NCI-H748 treated with DMSO at 0.1 percent for 48 hours (cell line): ENCODE measurements around the gene CITED2.
"Not testable (repeated sequence)": the region's sequence is repeated elsewhere in the genome, so short reads cannot be mapped to it uniquely, and the experiment has no call there.

Experiments
- DNase-seq: peaks from one replicate; lab custom pipeline; 2025; lab: John Stamatoyannopoulos, UW

CITED2 gene, protein sequence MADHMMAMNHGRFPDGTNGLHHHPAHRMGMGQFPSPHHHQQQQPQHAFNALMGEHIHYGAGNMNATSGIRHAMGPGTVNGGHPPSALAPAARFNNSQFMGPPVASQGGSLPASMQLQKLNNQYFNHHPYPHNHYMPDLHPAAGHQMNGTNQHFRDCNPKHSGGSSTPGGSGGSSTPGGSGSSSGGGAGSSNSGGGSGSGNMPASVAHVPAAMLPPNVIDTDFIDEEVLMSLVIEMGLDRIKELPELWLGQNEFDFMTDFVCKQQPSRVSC

GRCh38 chr6:139374357-139375225, at the start of gene CITED2:
CITED2 (minus strand) TSS chr6:139374648; CDS start chr6:139373944, 704 bp downstream.
- DNase-seq = peak; percentile 59

DNA sequence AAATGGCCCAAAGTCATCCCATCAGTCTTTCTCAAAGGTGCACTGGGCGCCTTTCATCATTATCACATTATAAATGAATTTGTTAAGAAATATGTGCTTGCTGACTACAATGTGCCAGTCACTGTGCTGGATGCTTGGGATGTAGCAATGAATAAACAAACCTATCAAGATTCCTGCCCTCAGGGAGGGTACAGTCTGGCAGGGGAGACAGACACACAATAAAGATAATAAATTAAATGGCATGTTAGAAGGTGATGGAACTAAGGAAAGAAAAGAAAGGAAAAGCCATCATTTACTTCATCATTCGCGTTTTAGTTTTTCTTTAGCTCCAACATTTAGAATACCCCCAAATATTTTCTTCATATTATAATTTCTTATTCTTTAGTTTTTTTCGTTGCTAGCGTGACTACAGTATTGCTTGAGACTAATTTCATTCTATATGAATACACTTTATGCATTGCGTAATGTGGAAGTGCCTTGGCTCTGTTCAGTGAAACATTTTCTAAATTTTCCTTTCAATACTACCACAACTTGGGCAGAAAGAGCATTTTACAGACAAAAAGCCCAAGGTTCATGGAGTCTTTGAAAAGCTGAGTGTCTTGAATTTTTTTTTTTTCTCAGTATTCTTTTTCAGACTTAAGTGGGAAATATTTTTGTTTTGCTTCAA, 48.7 kb upstream of the CITED2 start:
- no peak for DNase-seq

- no peak for DNase-seq
Measured at GRCh38 chr6:139422105-139423036, 47.9 kb upstream of the CITED2 start.

DNA sequence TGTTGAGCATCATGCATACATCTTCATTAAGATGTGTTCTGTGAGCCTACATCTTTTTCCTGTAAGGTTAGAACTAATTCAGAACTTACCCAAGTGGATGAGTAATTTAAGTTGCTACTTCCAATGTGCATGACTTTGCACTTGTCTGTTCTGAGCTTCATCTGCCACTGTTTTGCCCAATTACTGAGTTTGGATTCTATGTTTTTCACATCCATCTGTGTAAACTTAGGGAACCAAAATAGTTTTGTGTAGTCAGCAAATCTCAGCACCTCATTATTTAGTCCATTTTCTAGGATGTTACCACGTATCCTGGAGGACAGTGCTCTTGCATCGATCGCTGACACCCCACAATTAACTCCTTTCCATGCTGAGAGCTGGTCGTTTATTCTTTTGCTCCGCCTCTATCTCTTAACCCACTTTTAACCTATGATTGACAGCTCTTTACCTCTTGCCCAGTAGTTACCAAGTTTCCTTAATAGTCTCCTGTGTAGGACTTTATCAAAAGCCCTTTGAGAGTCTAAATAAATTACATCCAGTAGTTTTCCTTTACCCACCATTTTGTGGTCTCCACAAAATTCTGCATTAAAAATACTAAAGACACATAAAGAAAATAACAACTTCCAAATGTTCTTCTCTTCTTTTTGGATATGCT, 44.2 kb upstream of the CITED2 start:
- no peak for DNase-seq

DNA sequence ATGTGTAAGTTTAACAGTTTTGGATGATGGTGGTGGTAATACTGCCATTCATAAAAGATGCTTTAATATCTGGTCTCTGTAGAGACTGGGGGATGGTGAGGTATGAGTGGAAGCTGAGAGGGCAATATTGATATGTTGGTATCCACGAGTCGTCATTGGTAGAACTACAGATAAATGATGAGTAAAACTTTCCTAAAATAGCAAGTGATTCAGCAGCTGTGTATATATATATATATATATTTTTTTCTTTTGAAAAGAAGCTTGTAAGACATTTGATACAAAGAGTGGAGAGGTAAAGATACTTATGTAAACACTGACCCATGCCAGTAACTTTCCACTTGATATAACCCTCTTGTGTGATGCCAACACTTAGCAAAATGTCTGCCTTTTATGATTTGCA, 41.7 kb upstream of the CITED2 start:
- no peak for DNase-seq

- DNase-seq = no peak
Measured at GRCh38 chr6:139415365-139415764, 40.9 kb upstream of the CITED2 start.

- not testable (repeated sequence) for DNase-seq
Measured at GRCh38 chr6:139412103-139412502, 37.7 kb upstream of the CITED2 start.

DNA sequence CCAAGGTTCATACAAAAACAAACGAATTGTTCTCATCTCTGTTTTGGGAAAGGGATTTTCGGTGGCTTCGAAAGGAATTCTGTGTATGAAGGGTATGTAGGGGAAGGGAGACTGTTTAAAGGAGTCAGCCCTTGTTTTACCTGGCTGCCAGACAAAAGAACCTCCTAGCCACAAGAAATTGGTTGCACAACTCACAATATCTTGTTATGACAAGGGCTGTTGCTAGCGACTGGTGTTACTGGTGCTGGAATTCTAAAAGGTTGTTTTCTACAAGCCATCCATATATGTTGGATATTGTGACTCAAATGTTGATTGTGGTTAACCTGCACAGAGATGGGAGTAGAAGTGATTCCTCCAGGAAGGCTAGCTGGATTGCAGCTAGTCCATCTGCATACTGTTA, 34.6 kb upstream of the CITED2 start:
- DNase-seq = no peak

GRCh38 chr6:139407718-139408222, 33.3 kb upstream of the CITED2 start:
- DNase-seq = no peak

DNA sequence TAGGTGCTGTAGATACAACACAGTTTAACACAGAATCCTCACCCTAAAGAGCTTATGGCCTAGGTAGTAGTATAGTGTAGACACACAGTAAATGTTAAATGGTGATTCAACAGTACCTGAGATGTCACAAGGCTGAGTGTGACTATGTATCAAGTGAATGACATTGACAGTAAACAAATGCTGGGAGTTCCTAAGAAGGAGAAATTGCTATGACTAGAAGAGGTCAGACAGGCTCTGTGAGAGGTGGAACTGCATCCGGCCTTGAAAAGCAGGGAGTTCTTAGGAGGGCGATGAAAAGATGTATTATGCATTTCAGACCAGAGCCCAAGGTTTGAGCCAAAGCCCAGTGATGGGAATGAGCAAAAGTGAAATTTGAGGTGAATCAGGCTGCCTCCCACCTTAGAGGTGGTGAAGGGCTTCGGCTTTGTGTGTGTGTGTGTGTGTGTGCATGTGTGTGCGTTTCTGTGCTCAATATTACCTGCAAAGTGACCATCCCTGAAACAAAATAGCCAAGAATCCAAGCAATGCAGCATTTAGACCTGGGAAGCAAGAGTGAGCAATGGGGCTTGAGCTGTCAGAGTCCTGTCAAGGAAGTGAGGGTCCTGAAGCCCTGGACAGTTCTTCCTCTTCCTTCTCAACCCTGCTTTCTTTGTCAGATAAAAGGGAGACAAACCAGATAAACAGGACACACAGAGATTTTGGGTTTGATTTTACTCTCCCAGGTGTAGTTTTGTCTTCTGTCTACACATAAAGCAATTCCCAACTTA, 32.3 kb upstream of the CITED2 start:
- DNase-seq = no peak

DNA sequence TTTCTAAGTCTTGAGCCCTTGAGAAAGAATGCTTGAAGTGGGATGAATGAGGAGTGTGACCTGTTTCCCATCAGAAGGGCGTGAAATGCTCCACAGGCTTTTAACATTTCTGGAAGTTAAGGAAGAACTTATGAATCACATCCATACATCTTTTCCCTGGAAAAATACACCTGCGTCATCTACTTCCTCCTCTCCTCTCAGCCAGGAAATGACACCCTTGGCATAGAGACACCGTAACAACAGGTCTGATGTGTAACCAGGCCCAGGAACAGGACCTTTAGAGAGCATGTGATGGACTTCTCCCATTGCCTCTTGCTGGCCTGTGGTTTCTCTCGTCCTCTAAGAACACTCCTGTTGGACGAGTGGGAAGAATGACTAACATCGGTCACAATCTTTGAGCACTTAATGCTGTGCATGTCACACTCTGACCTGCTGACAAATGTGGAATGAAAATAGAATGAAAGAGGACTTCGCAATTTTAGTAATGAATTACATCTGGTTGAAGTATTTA, 28.5 kb upstream of the CITED2 start:
- no peak for DNase-seq

- no peak for DNase-seq
Measured at GRCh38 chr6:139398658-139399057, 24.2 kb upstream of the CITED2 start.

- DNase-seq = no peak
Measured at GRCh38 chr6:139395891-139396301, 21.4 kb upstream of the CITED2 start.

GRCh38 chr6:139395371-139395770, 20.9 kb upstream of the CITED2 start:
- no peak for DNase-seq

GRCh38 chr6:139394027-139394649, 19.7 kb upstream of the CITED2 start:
- DNase-seq = no peak

DNA sequence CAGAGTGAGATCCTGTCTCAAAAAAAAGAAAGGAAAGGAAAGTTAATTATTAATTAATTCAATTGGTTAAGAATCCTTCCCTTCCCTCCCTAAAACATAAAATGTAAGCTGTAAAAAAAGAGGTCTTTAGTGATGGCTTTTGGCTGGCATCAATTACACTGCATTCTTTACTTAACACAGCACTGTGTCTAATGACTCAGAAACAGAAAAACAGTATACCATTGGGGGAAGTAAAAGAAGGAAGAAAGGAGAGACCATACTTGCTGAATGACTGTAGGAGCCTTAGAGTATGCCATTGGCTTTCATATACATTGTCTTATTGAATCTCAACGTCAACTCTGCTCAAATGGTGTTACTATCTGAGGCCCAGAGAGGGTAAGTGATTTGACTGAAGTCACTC, 18.3 kb upstream of the CITED2 start:
- no peak for DNase-seq

DNA sequence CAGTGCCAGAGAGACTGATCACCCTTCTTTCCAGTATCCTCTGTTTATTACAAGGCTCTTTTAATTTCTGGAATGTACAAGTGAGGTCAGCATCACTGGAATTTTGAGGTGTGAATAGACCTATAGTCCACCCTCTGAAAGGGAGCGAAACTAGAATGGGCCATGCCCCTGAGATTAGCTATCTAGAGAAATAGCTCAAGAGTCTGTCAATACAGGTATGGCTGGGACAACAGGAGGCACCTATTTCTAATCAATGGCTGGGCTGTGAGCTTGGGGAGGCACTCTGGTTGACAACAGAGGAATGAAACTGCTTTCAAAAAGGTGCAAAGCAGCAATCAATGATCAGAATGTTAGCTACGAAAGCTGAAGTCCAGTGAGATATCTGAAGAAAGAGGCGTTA, 17.3 kb upstream of the CITED2 start:
- no peak for DNase-seq

GRCh38 chr6:139390447-139390846, 16.0 kb upstream of the CITED2 start:
- no peak for DNase-seq

- no peak for DNase-seq
Measured at GRCh38 chr6:139388384-139388783, 13.9 kb upstream of the CITED2 start.

DNA sequence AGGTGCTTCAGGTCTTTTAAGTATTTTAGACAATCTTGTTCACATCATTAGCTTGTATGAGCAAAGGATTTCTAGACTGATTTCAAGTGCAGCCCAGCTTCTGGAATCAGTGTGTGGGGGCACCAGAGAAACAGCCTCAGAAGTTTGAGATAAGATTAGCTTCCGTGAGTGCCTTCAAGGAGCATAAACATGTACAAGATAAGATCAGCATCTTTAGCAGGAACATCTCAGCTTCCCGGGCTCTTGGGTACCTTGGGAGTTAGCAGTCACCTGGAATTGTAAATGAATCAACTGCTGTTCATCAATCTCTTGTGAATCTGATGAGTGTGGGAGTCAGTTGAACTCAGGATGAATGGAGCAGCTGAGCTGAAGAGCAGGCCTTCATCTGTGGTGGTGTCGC, 12.0 kb upstream of the CITED2 start:
- no peak for DNase-seq
